Measurements from ENCODE around the gene NTNG1.
A peak's percentile ranks its signal among the peaks of the same experiment; 100 is the strongest.

The NTNG1 gene

GRCh38 chr1:107493111-107493716, 352.4 kb downstream of the NTNG1 start:
- H4K20me1 ChIP-seq (ENCODE audit: insufficient read depth): no peaks in the 10 kb centered on the region
- peaks cover 5% of the 10 kb centered on the region for H3K4me1 ChIP-seq (ENCODE audit: low read depth, poor library complexity, severe bottlenecking)
- H3K27me3 ChIP-seq (ENCODE audit: insufficient read depth, low read depth): no peaks in the 10 kb centered on the region
- no peak overlapping the region for H3K4me3 ChIP-seq (IDR thresholded peaks at IDR 0.05; ENCODE audit: insufficient read depth, low read depth, low read length)
- no peak overlapping the region for H2AFZ ChIP-seq (ENCODE audit: low read depth)
- no peak for TF ChIP-seq CTCF (conservative IDR thresholded peaks at IDR 0.05; ENCODE audit: low read depth, low read length)
- no peak overlapping the region for H3K4me2 ChIP-seq
- no peaks in the 10 kb centered on the region for H3K36me3 ChIP-seq (ENCODE audit: insufficient read depth)
- H3K27ac ChIP-seq: no peak overlapping the region
- no peak overlapping the region for H3K9ac ChIP-seq
- no peaks in the 10 kb centered on the region for H3K79me2 ChIP-seq (ENCODE audit: insufficient read depth, low read depth)

- TF ChIP-seq CTCF (conservative IDR thresholded peaks at IDR 0.05; ENCODE audit: low read depth, low read length): no peak
- H3K9ac ChIP-seq: no peak overlapping the region
- H3K4me3 ChIP-seq (IDR thresholded peaks at IDR 0.05; ENCODE audit: insufficient read depth, low read depth, low read length): no peak overlapping the region
These were observed 353.2 kb downstream of the NTNG1 start for GRCh38 chr1:107494061-107494460.

GRCh38 chr1:107496002-107496401, 355.2 kb downstream of the NTNG1 start:
- H3K4me2 ChIP-seq: no peak overlapping the region
- no peak overlapping the region for H2AFZ ChIP-seq (ENCODE audit: low read depth)
- no peaks in the 10 kb centered on the region for H3K36me3 ChIP-seq (ENCODE audit: insufficient read depth)
- no peak overlapping the region for H3K9ac ChIP-seq
- TF ChIP-seq CTCF (conservative IDR thresholded peaks at IDR 0.05; ENCODE audit: low read depth, low read length): no peak
- no peak overlapping the region for H3K27ac ChIP-seq
- H3K79me2 ChIP-seq (ENCODE audit: insufficient read depth, low read depth): no peaks in the 10 kb centered on the region
- H4K20me1 ChIP-seq (ENCODE audit: insufficient read depth): no peaks in the 10 kb centered on the region
- no peaks in the 10 kb centered on the region for H3K27me3 ChIP-seq (ENCODE audit: insufficient read depth, low read depth)
- no peak overlapping the region for H3K4me3 ChIP-seq (IDR thresholded peaks at IDR 0.05; ENCODE audit: insufficient read depth, low read depth, low read length)
- peaks cover 29% of the 10 kb centered on the region for H3K4me1 ChIP-seq (ENCODE audit: low read depth, poor library complexity, severe bottlenecking)

More at GRCh38 chr1:107494061-107494460, 353.2 kb downstream of the NTNG1 start:
- Histone ChIP-seq H4K20me1 (ENCODE audit: insufficient read depth) (no peaks in the 10 kb centered on the region), H3K4me1 (ENCODE audit: low read depth, poor library complexity, severe bottlenecking) (peaks cover 13% of the 10 kb centered on the region), H3K79me2 (ENCODE audit: insufficient read depth, low read depth) (no peaks in the 10 kb centered on the region), H3K4me2 (no peak overlapping the region), H3K27ac (no peak overlapping the region), H3K27me3 (ENCODE audit: insufficient read depth, low read depth) (no peaks in the 10 kb centered on the region), H2AFZ (ENCODE audit: low read depth) (no peak overlapping the region), H3K36me3 (ENCODE audit: insufficient read depth) (no peaks in the 10 kb centered on the region)

GRCh38 chr1:107499139-107499744, 358.4 kb downstream of the NTNG1 start:
- Histone ChIP-seq H3K9ac (peak overlapping the region; percentile 24; the same call in 1 of the 2 replicates), H3K4me2 (peak overlapping the region; percentile 91), H3K79me2 (ENCODE audit: insufficient read depth, low read depth) (no peaks in the 10 kb centered on the region), H3K4me3 (IDR thresholded peaks at IDR 0.05; ENCODE audit: insufficient read depth, low read depth, low read length) (peak overlapping the region; percentile 49), H3K36me3 (ENCODE audit: insufficient read depth) (no peaks in the 10 kb centered on the region), H3K27me3 (ENCODE audit: insufficient read depth, low read depth) (no peaks in the 10 kb centered on the region), H3K4me1 (ENCODE audit: low read depth, poor library complexity, severe bottlenecking) (peaks cover 29% of the 10 kb centered on the region), H3K27ac (peak overlapping the region; percentile 71), H4K20me1 (ENCODE audit: insufficient read depth) (no peaks in the 10 kb centered on the region), H2AFZ (ENCODE audit: low read depth) (peak overlapping the region; percentile 41)
- TF ChIP-seq CTCF (conservative IDR thresholded peaks at IDR 0.05; ENCODE audit: low read depth, low read length): no peak
